Uterus (tissue), 2 donors: Measurements from ENCODE around the gene ADCY5.

ENCODE experiments used
- CTCF ChIP-seq, 4 experiments: fragments of 200-600 bp in 2 of 4; fragments of 450-650 bp in 2 of 4; sonication (generic) in 2 of 4; IDR thresholded peaks; one replicate each; pipeline ENCODE4 v1.5.1; 2016 to 2019; ENCODE audit warnings: antibody characterized with exemption in 4 of 4, mild to moderate bottlenecking in 2 of 4, moderate library complexity in 1 of 4
- POLR2A ChIP-seq, 2 donors: fragments of 450-650 bp; IDR thresholded peaks; one replicate each; pipeline ENCODE4 v1.6.1; 2016; ENCODE audit warnings: antibody characterized with exemption in 2 of 2, mild to moderate bottlenecking in 1 of 2, moderate library complexity in 1 of 2

DNA sequence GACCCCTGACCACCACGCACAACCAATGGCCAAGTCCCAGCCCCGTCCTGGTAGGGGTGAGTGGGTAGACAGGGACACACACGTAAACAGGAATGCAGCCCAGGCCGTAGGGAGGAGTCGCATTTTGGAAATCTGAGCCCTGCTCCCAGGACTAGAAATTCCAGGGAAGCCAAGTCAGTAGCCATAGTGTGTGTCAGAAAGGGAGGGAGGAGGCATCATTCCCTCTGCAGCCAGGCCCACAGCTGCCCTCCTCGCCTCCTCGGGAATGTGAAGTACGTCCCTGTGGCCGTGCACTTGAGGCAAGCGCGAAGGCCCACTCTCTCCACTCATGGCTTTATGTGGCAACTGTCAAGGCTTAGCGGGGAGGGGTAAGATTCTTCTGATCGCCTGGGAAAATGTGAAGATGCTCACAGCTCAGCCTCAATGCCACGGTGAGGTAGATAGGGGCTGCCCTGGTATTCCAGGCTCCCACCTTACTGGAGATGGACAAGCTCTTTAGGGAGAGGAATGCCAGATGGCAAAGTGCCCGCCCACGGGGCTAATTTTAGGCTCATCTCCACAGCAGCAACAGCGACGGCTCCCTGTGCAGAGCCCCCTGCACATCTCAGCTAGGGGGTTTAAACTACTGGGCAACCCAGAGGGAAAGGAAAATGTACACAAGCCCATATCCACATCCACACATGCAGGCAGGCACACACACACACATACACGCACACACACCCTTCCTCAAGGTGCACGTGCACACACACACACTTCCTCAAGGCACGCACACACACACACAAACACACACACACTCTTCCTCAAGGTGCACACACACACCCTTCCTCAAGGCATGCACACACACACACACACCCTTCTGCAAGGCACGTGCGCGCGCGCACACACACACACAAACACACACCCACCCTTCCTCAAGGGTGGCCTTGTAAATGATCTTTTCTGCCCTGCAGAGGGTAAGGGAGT is 65.5 kb downstream of the ADCY5 start:
- TF ChIP-seq CTCF (IDR thresholded peaks at IDR 0.05) (no peak), POLR2A (IDR thresholded peaks at IDR 0.05) (no peak)
